Erythroblast (primary cell): ENCODE measurements around the gene GPBP1L1.
A peak's percentile ranks its signal among the peaks of the same experiment; 100 is the strongest.

Experiments
- GATA1 ChIP-seq: IDR thresholded peaks from 2 replicates; pipeline ENCODE4 v1.6.1; 2011; ENCODE audit warnings: low read depth, mild to moderate bottlenecking, control low read depth, low read length, moderate library complexity
- POLR2A ChIP-seq: IDR thresholded peaks from 2 replicates; pipeline ENCODE4 v1.6.1; 2011; ENCODE audit warnings: mild to moderate bottlenecking, low read length

DNA sequence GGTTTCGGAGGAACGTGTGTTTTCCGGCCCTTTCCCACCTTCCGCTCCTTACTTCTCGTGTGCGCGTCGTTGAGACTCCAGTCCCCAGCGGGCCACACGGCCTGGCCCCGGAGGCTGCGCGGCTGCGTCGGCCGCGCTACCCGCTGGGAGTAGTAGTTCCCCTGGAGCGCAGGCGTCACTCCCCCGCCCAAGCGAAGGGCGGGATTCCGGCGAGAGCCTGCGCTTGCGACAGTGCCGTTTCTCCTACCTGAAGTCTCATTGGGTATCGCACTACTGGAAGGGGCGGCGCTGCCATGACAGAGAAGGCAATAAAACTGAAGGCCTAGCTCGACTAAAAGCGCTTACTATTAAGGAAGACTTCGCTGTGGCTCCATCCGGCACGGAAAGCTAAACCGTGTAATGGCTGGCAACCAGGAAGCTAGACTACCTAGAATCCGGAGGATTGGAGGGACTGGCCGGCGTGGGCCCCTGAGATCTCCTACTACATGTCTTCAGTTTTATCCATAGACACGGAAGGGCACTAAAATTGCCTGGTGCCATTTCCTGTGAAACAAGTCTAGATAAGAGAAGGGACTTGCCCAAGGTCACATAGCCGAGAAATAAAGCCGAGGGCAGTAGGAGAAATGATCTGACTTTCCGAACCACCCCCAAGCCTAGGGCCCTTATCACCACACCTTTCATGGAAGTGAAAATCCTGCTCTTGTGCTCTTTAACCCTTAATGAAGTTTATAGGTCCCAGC lies 851 bp upstream of the GPBP1L1 start:
- TF ChIP-seq POLR2A (peak; percentile 95), GATA1 (no peak)
